Activated naive CD4-positive, alpha-beta T cell treated with anti-CD3 and anti-CD28 coated beads for 36 hours (primary cell): ENCODE results near the gene SMARCE1. TPM values are rescaled to one million over a fixed set of nuclear protein-coding genes. Genes with fewer than 3 reads are reported as not detected.
A peak's percentile ranks its signal among the peaks of the same experiment; 100 is the strongest.

Experiments
- CTCF ChIA-PET: fragments of 350-600 bp; sonication (Branson Sonifier 250); formaldehyde crosslinking; loops from one replicate; lab custom pipeline; 2021; ENCODE audit warnings: antibody characterized with exemption; lab: Charles Lee
- DNase-seq: peaks from one replicate; pipeline ENCODE4 v3.0.0-alpha.2; 2020
- H3K27ac Mint-ChIP-seq: one replicate; pipeline ENCODE4 v1.8.0; 2021; ENCODE audit warnings: mild to moderate bottlenecking, mixed read lengths
- H3K27me3 Mint-ChIP-seq: one replicate; pipeline ENCODE4 v1.8.0; 2021; ENCODE audit warnings: low read depth, mixed read lengths
- H3K36me3 Mint-ChIP-seq: one replicate; pipeline ENCODE4 v1.8.0; 2021; ENCODE audit warnings: low read depth, mixed read lengths
- H3K4me1 Mint-ChIP-seq: one replicate; pipeline ENCODE4 v1.8.0; 2021; ENCODE audit warnings: low read depth, mixed read lengths
- H3K4me3 Mint-ChIP-seq: one replicate; pipeline ENCODE4 v1.8.0; 2021; ENCODE audit warnings: mild to moderate bottlenecking, moderate library complexity, mixed read lengths
- H3K9me3 Mint-ChIP-seq: one replicate; pipeline ENCODE4 v1.8.0; 2021; ENCODE audit warnings: mixed read lengths
- intact Hi-C: fragments of 100-400 bp; cut with micrococcal nuclease; formaldehyde crosslinking; loops from one replicate; pipeline ENCODE4 v1.15.1; 2023
- total RNA-seq, 2 experiments: library from RNA; stranded (reverse); gene quantifications; one replicate each; pipeline ENCODE4 v1.2.3, GENCODE V29; 2021

Gene SMARCE1
- total RNA-seq, 2 experiments from 2014 or later: 102 to 112 TPM

DNA sequence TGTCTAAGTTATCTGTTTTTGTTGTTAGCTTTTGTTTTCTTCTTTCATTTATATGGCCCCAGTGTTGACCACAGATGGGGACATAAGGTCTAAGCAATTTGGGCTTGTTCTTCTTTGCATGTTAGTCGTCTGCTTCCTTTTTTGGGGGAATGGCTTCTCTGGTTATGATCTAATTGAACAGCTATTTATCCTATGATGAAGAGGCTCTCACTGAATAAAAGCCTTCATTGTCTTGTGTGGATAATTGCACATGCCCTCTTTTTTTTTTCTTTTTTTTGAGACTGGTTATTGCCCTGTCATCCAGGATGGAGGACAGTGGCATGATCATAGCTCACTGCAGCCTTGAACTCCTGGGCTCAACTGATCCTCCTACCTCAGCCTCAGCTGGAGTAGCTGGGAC, 13.7 kb downstream of the SMARCE1 start:
- intact Hi-C loops: no loop called here
- Mint-ChIP-seq H3K4me1 (peaks cover 14% of the 10 kb centered on the region), H3K36me3 (peaks cover 28% of the 10 kb centered on the region), H3K27ac (peak overlapping the region; percentile 9), H3K9me3 (no peaks in the 10 kb centered on the region), H3K4me3 (no peak overlapping the region), H3K27me3 (no peaks in the 10 kb centered on the region)
- DNase-seq: no peak
- CTCF ChIA-PET: interaction anchor here (0.6 to 0.7 kb wide), 2 partner anchors 12 to 623 kb away, joined by 3 to 4 read pairs; no protein-coding TSS in a partner anchor

DNA sequence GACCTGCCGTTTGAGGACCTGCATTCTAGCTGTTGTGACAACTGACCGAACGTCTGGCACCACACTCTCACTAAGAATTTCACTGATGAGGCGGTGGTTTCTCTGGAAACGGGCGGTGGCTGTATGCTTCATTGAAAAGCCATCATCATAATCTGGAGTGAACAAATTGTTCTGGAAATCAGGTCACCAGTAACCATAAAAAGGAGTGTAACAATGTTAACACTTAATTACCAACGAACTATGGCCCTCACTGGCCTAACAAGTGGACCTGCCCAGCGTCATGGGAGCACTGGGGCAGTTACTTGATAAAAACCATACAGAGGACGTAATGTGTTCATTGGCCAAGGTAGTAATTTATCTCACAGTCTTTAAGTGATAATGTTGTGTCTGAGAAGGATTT, 15.4 kb downstream of the SMARCE1 start:
- Mint-ChIP-seq H3K4me3 (no peak overlapping the region), H3K27ac (no peak overlapping the region), H3K9me3 (no peaks in the 10 kb centered on the region), H3K27me3 (no peaks in the 10 kb centered on the region), H3K36me3 (peaks cover 34% of the 10 kb centered on the region), H3K4me1 (peaks cover 11% of the 10 kb centered on the region)
- CTCF ChIA-PET: no interaction called here
- DNase-seq: no peak
- intact Hi-C loops: no loop called here

DNA sequence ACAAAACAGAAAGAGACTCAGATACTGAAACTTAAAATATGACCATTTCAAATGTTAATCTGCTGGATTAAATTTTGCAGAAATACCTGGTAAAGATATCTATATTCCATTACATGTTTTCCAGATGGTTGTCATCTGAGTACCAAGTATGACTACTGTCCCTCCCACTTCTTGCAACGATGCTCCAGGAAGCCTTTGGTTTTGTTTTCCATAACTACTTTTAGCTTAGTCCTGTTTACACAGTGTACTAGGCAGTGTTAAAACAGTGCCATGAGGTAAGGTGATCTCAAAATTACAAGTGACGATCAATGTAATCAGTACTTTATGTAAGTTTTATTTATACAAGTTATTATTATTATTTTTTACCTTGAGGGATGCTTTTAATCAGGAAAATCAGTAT, 17.8 kb downstream of the SMARCE1 start:
- intact Hi-C loops: no loop called here
- Mint-ChIP-seq H3K4me1 (peaks cover 16% of the 10 kb centered on the region), H3K27me3 (no peaks in the 10 kb centered on the region), H3K36me3 (peaks cover 22% of the 10 kb centered on the region), H3K27ac (no peak overlapping the region), H3K9me3 (no peaks in the 10 kb centered on the region), H3K4me3 (no peak overlapping the region)
- CTCF ChIA-PET: interaction anchor here (1.0 kb wide), 1 partner anchor 14 kb away, joined by 5 read pairs; no protein-coding TSS in a partner anchor
- no peak for DNase-seq

DNA sequence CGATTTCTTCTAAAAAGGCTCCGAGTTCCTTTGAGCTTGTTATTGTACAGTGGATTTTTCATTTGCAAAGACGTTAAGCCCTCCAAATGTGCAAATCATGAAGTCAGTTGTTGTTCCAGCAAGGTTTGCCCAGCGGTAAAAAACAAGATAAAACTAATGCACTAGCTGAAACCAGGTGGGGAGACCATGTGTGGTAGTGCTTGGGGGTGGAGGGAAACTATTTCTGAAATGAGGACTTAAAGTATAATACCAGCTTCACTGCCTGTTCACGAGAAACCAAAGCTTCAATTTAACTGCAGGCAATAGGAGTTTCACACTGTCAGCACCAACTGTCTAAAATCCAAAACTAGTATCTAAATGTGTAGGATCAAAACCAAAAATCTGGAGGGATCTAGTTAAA, 22.3 kb downstream of the SMARCE1 start:
- Mint-ChIP-seq H3K4me3 (no peak overlapping the region), H3K9me3 (no peaks in the 10 kb centered on the region), H3K27ac (no peak overlapping the region), H3K4me1 (peaks cover 41% of the 10 kb centered on the region), H3K27me3 (no peaks in the 10 kb centered on the region), H3K36me3 (peaks cover 10% of the 10 kb centered on the region)
- no peak for DNase-seq
- intact Hi-C loops: no loop called here
- CTCF ChIA-PET: interaction anchor here (0.6 to 2.3 kb wide), 7 partner anchors 10 to 284 kb away, joined by 3 to 8 read pairs (median 4); partner anchors contain the start of gene SMARCE1

DNA sequence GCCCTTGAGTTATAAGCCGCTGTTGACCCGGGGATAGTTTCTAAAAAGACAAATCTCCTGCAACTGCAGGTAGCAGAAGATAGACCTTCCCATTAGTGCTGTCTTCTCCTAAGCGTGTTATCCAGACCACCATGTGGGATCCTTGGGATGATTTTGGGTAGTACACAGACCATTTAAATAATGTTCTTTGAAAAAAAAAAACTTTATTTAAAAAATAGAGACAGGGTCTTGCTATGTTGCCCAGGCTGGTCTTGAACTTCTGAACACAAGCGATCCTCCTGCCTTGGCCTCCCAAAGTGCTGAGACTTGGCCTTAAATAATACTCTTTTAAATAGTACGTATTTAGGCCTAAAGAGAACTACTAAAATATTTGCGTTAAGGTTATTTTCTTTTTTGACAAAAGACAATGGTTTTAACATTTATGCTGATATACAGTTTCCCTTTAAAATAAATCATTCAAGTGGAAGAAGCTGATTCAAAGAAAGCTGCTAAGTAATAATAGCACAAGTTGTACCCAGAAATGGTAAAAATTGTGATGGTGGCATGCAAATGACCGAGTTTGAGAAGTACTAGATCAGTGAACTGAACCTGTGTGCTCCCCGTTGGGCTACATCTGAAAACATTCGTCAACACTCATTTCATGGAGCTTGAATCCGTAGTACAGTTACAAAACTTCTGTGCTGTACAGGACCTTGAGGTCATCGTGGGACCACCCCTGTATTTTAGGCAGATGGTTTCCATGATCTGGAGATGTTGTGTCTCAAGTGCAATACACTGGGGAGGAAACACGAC, 24.0 kb downstream of the SMARCE1 start:
- H3K36me3 Mint-ChIP-seq: peaks cover 5% of the 10 kb centered on the region
- no peak overlapping the region for H3K27ac Mint-ChIP-seq
- intact Hi-C loops: loop anchor here (5.0 kb wide), 2 partner anchors 699 to 1024 kb away; no protein-coding TSS in a partner anchor
- no peaks in the 10 kb centered on the region for H3K27me3 Mint-ChIP-seq
- DNase-seq: no peak
- H3K9me3 Mint-ChIP-seq: no peaks in the 10 kb centered on the region
- no peak overlapping the region for H3K4me3 Mint-ChIP-seq
- peaks cover 51% of the 10 kb centered on the region for H3K4me1 Mint-ChIP-seq
- CTCF ChIA-PET: no interaction called here

DNA sequence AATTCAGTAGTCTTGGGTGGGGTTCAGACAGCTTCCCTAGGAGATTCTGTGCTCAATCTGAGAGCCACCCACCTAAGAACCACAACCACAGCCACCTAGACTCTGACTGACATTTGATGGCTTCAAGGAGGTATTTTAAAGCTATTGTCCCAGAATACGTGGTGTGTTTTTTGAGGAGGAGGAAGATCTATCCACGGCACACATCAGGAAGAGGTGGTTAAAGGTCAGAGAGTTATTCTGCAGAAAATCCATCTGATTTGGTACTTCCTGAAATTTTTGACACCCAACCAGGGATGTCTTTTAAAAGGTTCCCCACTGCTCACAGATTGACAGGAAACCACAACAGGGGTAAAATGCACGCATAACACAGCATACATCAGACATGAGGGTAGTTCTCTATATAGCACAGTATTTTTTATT, 25.1 kb downstream of the SMARCE1 start:
- DNase-seq: no peak
- Mint-ChIP-seq H3K27me3 (no peaks in the 10 kb centered on the region), H3K9me3 (no peaks in the 10 kb centered on the region), H3K36me3 (peaks cover 2% of the 10 kb centered on the region), H3K4me3 (no peak overlapping the region), H3K4me1 (peaks cover 51% of the 10 kb centered on the region), H3K27ac (no peak overlapping the region)
- intact Hi-C loops: loop anchor here (5.0 kb wide), 2 partner anchors 700 to 1025 kb away; no protein-coding TSS in a partner anchor
- CTCF ChIA-PET: interaction anchor here (0.6 to 0.8 kb wide), 2 partner anchors 11 to 154 kb away, joined by 3 read pairs; no protein-coding TSS in a partner anchor

DNA sequence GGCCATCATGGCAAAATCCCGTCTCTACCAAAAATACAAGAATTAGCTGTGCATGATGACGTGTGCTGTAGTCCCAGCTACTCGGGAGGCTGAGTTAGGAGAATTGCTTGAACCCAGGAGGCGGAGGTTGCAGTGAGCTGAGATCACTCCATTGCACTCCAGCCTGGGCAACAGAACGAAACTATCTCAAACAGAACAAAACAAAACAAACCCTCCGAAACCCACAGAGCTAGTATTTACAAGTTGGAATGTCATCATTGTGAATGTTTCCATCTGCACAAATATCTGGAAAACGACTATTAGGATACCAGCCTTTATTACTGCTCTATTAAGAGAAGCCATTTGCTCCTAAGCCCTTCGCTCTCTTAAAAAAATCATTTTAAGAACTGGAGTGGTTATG, 26.0 kb downstream of the SMARCE1 start:
- CTCF ChIA-PET: interaction anchor here (0.8 to 1.5 kb wide), 2 partner anchors 89 to 155 kb away, joined by 3 read pairs; no protein-coding TSS in a partner anchor
- intact Hi-C loops: loop anchor here (2.0 to 5.0 kb wide), 4 partner anchors 25 to 1026 kb away; partner anchors contain the start of gene SMARCE1
- no peak overlapping the region for H3K4me3 Mint-ChIP-seq
- no peak overlapping the region for H3K27ac Mint-ChIP-seq
- H3K36me3 Mint-ChIP-seq: no peaks in the 10 kb centered on the region
- H3K4me1 Mint-ChIP-seq: peaks cover 58% of the 10 kb centered on the region
- no peaks in the 10 kb centered on the region for H3K9me3 Mint-ChIP-seq
- H3K27me3 Mint-ChIP-seq: no peaks in the 10 kb centered on the region
- DNase-seq: no peak

DNA sequence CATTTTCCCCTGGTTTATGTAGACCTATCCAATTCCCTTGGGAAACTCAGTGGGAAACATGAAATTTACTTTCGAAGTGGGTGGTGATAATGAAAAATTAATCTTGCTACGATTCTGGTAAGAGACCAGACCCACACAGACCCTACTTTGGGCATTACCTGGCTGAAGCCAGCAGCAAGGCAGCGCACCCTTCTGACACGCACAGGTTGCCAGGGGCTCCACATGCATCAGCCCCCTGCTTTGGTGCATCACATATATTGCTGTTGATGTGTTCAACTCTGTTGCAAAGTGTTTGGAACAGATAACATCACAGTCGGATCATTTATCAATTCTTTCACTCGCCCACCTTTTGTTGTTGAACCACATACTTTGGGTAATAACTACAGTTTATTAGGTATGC, 26.6 kb downstream of the SMARCE1 start:
- Mint-ChIP-seq H3K27me3 (no peaks in the 10 kb centered on the region), H3K27ac (peak overlapping the region; percentile 67), H3K4me3 (peak overlapping the region; percentile 38), H3K4me1 (peaks cover 64% of the 10 kb centered on the region), H3K9me3 (no peaks in the 10 kb centered on the region), H3K36me3 (no peaks in the 10 kb centered on the region)
- intact Hi-C loops: loop anchor here (2.0 to 5.0 kb wide), 4 partner anchors 26 to 1026 kb away; partner anchors contain the start of gene SMARCE1
- CTCF ChIA-PET: interaction anchor here (0.7 to 1.9 kb wide), 6 partner anchors 14 to 88 kb away, joined by 3 to 10 read pairs (median 6); no protein-coding TSS in a partner anchor
- no peak for DNase-seq

DNA sequence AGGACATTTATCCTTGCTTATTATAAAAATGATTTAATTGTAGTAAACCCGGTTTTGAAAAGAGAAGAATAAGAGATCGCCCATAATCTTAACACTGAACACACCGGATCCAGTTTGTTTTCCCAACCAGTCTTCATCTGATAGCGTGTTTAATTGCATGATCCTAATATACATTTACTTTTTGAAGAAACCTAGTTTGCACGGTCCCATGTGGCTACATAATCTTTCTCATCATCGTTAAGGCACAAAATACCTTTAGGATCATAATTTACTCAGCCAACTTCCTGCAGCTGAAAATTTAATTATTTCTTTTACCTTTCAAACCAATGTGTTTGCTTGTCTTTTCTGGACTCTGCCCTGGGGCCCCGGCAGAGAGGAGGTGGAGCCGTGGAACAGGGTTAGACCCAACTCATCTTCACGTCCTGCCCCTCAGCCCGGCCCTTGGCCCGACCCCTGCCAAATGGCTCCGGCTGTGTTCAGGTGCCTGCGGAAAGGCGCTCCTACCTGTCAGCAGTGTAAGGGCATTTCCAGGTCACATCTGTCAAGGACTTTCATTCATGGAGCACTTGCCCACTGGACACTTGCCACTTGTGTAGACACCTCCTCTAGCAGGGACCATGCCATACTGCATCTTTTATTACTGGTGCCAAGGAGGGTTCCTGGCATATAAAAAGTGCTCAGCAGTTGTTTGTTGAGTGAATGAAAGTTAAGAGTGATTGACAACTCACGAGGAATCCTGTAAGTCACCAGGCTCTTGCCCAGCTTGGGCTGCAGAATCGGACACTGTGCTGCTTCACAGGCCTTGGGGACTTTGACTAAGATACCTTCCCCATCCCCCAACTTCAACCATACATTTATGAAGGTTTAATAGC, 28.6 kb downstream of the SMARCE1 start:
- intact Hi-C loops: no loop called here
- Mint-ChIP-seq H3K4me1 (peaks cover 69% of the 10 kb centered on the region), H3K27ac (no peak overlapping the region), H3K36me3 (no peaks in the 10 kb centered on the region), H3K27me3 (no peaks in the 10 kb centered on the region), H3K4me3 (peak overlapping the region; percentile 67), H3K9me3 (no peaks in the 10 kb centered on the region)
- CTCF ChIA-PET: interaction anchor here (0.6 to 2.6 kb wide), 17 partner anchors 10 to 474 kb away, joined by 3 to 11 read pairs (median 4); no protein-coding TSS in a partner anchor
- DNase-seq: no peak

DNA sequence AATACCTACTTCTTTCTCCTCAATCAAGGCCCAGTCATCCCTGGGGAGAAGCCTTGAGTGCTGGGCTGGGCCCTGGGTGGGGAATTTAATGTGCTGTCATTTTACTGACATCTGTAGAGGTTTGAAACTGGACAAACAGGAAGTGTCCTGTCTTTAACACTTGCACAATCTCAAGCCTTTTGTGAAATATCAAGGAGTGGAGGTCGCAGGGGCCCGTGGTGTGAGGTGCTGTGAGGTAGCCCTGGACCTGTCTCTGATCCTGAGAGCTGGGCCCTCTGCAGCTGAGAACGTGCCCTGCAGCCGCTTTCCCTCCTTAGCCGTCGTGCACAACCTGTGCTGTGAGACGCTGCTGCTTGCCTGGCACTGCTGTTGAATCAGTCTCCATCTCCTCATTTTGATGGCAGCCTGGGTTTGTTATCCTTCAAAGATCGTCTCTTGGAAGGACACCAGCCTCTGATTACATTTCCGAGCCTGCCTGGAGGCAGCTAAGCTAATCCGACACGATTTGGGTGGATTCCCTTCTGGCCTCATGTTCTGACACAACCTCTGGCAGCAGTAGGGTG, 29.9 kb downstream of the SMARCE1 start:
- H3K4me3 Mint-ChIP-seq: no peak overlapping the region
- DNase-seq: no peak
- H3K27ac Mint-ChIP-seq: no peak overlapping the region

DNA sequence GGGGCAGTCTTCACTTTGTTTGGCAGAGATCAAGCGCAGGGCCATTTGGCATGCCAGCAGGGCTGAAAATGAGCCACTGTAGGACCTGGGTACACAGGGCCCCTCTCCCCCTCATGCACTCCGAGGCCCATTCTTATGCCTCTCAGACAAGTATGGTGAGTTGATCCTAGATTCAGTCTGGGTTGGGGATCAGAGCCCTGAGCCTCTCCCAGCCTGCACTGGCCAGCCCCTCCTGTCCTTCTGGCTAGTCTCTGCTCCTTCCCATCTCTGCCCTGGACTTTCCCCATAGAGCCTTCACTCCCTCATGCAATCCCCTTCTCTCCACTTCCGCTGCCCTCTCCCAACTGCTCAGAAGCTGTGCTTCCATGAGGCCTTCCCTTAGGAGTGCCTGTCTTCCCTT, 31.0 kb downstream of the SMARCE1 start:
- H3K9me3 Mint-ChIP-seq: no peaks in the 10 kb centered on the region
- no peaks in the 10 kb centered on the region for H3K27me3 Mint-ChIP-seq
- CTCF ChIA-PET: interaction anchor here (1.2 to 11.7 kb wide), 10 partner anchors 11 to 254 kb away, joined by 3 to 205 read pairs (median 18); partner anchors contain the start of genes CCR7 and SMARCE1
- DNase-seq: no peak
- intact Hi-C loops: no loop called here
- H3K27ac Mint-ChIP-seq: peak overlapping the region; percentile 14
- no peaks in the 10 kb centered on the region for H3K36me3 Mint-ChIP-seq
- no peak overlapping the region for H3K4me3 Mint-ChIP-seq
- H3K4me1 Mint-ChIP-seq: peaks cover 73% of the 10 kb centered on the region

More for the DNA sequence above, 29.9 kb downstream of the SMARCE1 start:
- CTCF ChIA-PET: interaction anchor here (0.6 to 11.7 kb wide), 6 partner anchors 10 to 255 kb away, joined by 3 to 205 read pairs (median 6); partner anchors contain the start of gene CCR7
- intact Hi-C loops: no loop called here
- Mint-ChIP-seq H3K9me3 (no peaks in the 10 kb centered on the region), H3K4me1 (peaks cover 74% of the 10 kb centered on the region), H3K36me3 (no peaks in the 10 kb centered on the region), H3K27me3 (no peaks in the 10 kb centered on the region)
